Neural cell (in vitro differentiated cells): ENCODE measurements around the gene FRK.

ENCODE experiments used
- CTCF ChIP-seq: fragments of 450-650 bp; IDR thresholded peaks from 2 replicates; pipeline ENCODE4 v1.5.1; 2014; ENCODE audit warnings: antibody characterized with exemption, mild to moderate bottlenecking, moderate library complexity; ENCODE audit not compliant: poor library complexity, severe bottlenecking
- EP300 ChIP-seq: fragments of 450-650 bp; conservative IDR thresholded peaks from 2 replicates; pipeline ENCODE4 v1.6.1; 2014; ENCODE audit warnings: antibody characterized with exemption, mild to moderate bottlenecking, moderate library complexity; ENCODE audit not compliant: poor library complexity, severe bottlenecking
- EZH2 ChIP-seq: fragments of 200-600, 300-800 bp; shearing (Covaris generic), sonication (generic); IDR thresholded peaks from 2 replicates; pipeline ENCODE4 v1.6.1; 2014; ENCODE audit warnings: antibody characterized with exemption, low read length, borderline replicate concordance, mild to moderate bottlenecking; ENCODE audit not compliant: insufficient read depth, poor library complexity, severe bottlenecking
- MXI1 ChIP-seq: fragments of 450-650 bp; conservative IDR thresholded peaks from 2 replicates; pipeline ENCODE4 v1.6.1; 2014; ENCODE audit warnings: antibody characterized with exemption, mild to moderate bottlenecking; ENCODE audit not compliant: poor library complexity, severe bottlenecking
- POLR2AphosphoS5 ChIP-seq: IDR thresholded peaks from 2 replicates; pipeline ENCODE4 v1.6.1; 2012
- RAD21 ChIP-seq: fragments of 450-650 bp; conservative IDR thresholded peaks from 2 replicates; pipeline ENCODE4 v1.6.1; 2014; ENCODE audit warnings: antibody characterized with exemption, mild to moderate bottlenecking, moderate library complexity
- REST ChIP-seq: IDR thresholded peaks from 2 replicates; pipeline ENCODE4 v1.6.1; 2012; ENCODE audit warnings: borderline replicate concordance
- SMC3 ChIP-seq: fragments of 450-650 bp; conservative IDR thresholded peaks from 2 replicates; pipeline ENCODE4 v1.6.1; 2014; ENCODE audit warnings: antibody characterized with exemption, mild to moderate bottlenecking, moderate library complexity; ENCODE audit not compliant: poor library complexity
- TAF1 ChIP-seq: IDR thresholded peaks from 2 replicates; pipeline ENCODE4 v1.6.1; 2012; ENCODE audit warnings: low read depth

GRCh38 chr6:116062496-116062895, 1.8 kb upstream of the FRK start:
- TF ChIP-seq TAF1 (no peak), POLR2AphosphoS5 (no peak), CTCF (no peak), SMC3 (no peak), EZH2 (no peak), REST (no peak), EP300 (no peak), MXI1 (no peak), RAD21 (no peak)
